ENCODE results near the gene COL6A6. TPM values are rescaled to one million over a fixed set of nuclear protein-coding genes. Genes with fewer than 3 reads are reported as not detected.

Gene COL6A6
- total RNA-seq, 1 experiment from 2014 or later, result 0.11 TPM

GRCh38 chr3:130488288-130488687, 28.7 kb upstream of the COL6A6 start:
- H3K27ac Mint-ChIP-seq, result no peak overlapping the region

More at GRCh38 chr3:130488288-130488687, 28.7 kb upstream of the COL6A6 start:
- Histone ChIP-seq H3T11ph (ENCODE audit: low read length) (no peak overlapping the region), H3K14ac (ENCODE audit: insufficient read depth, low read length) (no peak overlapping the region), H3K56ac (ENCODE audit: insufficient read length, low read depth, low read length) (no peak overlapping the region), H3K18ac (ENCODE audit: insufficient read length, low read depth, low read length) (no peak overlapping the region), H3K79me2 (ENCODE audit: insufficient read depth, low read length) (no peaks in the 10 kb centered on the region), H3K79me1 (ENCODE audit: insufficient read depth, low read depth, low read length, poor library complexity, severe bottlenecking) (no peaks in the 10 kb centered on the region), H3K27ac (ENCODE audit: insufficient read length, low read depth, low read length) (no peak overlapping the region), H3K4me2 (ENCODE audit: insufficient read depth, insufficient read length, low read length) (no peak overlapping the region), H2BK12ac (ENCODE audit: insufficient read length, low read depth, low read length) (no peak overlapping the region), H4K8ac (replicated peaks; ENCODE audit: insufficient read length, low read depth, low read length) (no peak overlapping the region), H4K91ac (ENCODE audit: insufficient read length, low read depth, low read length) (no peak overlapping the region), H2AFZ (ENCODE audit: low read length) (no peak overlapping the region), H3K23ac (ENCODE audit: insufficient read length, low read depth, low read length) (no peak overlapping the region), H3K27me3 (ENCODE audit: insufficient read depth, low read length) (no peaks in the 10 kb centered on the region), H2BK15ac (ENCODE audit: low read depth, low read length) (no peak overlapping the region), H4K5ac (ENCODE audit: insufficient read length, low read depth, low read length) (no peak overlapping the region), H3K9ac (ENCODE audit: extremely low read depth, insufficient read length, low read length) (no peak overlapping the region), H2BK120ac (ENCODE audit: low read depth, low read length, poor library complexity, severe bottlenecking) (no peak overlapping the region), H2BK5ac (ENCODE audit: insufficient read length, low read length) (no peak overlapping the region), H4K20me1 (ENCODE audit: control insufficient read depth, insufficient read depth, insufficient read length) (no peaks in the 10 kb centered on the region), H3K23me2 (ENCODE audit: insufficient read length, low read depth, low read length, poor library complexity, severe bottlenecking) (no peaks in the 10 kb centered on the region), H2AK5ac (ENCODE audit: insufficient read length, low read length) (no peak overlapping the region), H3K9me3 (ENCODE audit: control insufficient read depth, low read depth, low read length) (no peaks in the 10 kb centered on the region), H3K4me1 (ENCODE audit: insufficient read depth, low read length) (no peaks in the 10 kb centered on the region), H2BK20ac (ENCODE audit: low read depth, low read length, poor library complexity, severe bottlenecking) (no peak overlapping the region), H3K4ac (ENCODE audit: low read depth, low read length) (no peak overlapping the region)
- DNase-seq, result no peak
- TF ChIP-seq CTCF (conservative IDR thresholded peaks at IDR 0.05), result no peak
- no CpG with 5 or more reads among the region's 1 CpG for WGBS (ENCODE audit: extremely low coverage, insufficient read length, low lambda C conversion rate)
- Mint-ChIP-seq H3K9me3 (no peaks in the 10 kb centered on the region), H3K36me3 (ENCODE audit: insufficient read depth in 1 of 3, low read depth in 3 of 3) (no peaks in the 10 kb centered on the region), H3K4me3 (no peak overlapping the region), H3K4me1 (peaks cover 2 to 4% of the 10 kb centered on the region in 2 experiments; a peak in 2 of 4 replicates), H3K27me3 (ENCODE audit: low read depth) (no peaks in the 10 kb centered on the region; the same call in 1 of the 2 replicates)
